Colonic mucosa (tissue), 4 donors: ENCODE measurements around the gene RIPOR2. TPM values are rescaled to one million over a fixed set of nuclear protein-coding genes. Genes with fewer than 3 reads are reported as not detected.

Experiments used
- DNase-seq: peaks from one replicate; pipeline ENCODE4 v3.0.0-alpha.2; 2020
- H3K27ac ChIP-seq: fragments of 200-600 bp; one replicate; pipeline ENCODE4 v1.8.0; 2021
- H3K27me3 ChIP-seq: fragments of 200-600 bp; one replicate; pipeline ENCODE4 v1.8.0; 2021
- H3K36me3 ChIP-seq: fragments of 200-600 bp; one replicate; pipeline ENCODE4 v1.8.0; 2021
- H3K4me1 ChIP-seq: fragments of 200-600 bp; one replicate; pipeline ENCODE4 v1.8.0; 2021; ENCODE audit warnings: mild to moderate bottlenecking
- H3K4me3 ChIP-seq: fragments of 200-600 bp; one replicate; pipeline ENCODE4 v1.8.0; 2021
- H3K9ac ChIP-seq, 2 donors: one replicate each; pipeline ENCODE4 v1.7.0; 2013; ENCODE audit warnings: control low read depth in 2 of 2, low read depth in 2 of 2, low read length in 2 of 2
- H3K9me3 ChIP-seq: fragments of 200-600 bp; one replicate; pipeline ENCODE4 v1.8.0; 2021
- intact Hi-C: fragments of 100-400 bp; cut with DNase I; formaldehyde crosslinking; loops from one replicate; pipeline ENCODE4 v1.14.1; 2022
- total RNA-seq, 2 donors: library from RNA; stranded (reverse); fragmentation: NEBNext Ultra II Directional in 1 of 2; extraction: Animal tissue kit (Norgen Biotek cat#: 25700) in 1 of 2; gene quantifications; one replicate each; pipeline ENCODE4 v1.2.1, GENCODE V29; 2021
- TF ChIP-seq, protein P1 (sequence below): fragments of 200-600 bp; IDR thresholded peaks from one replicate; pipeline ENCODE4 v1.8.0; 2022; ENCODE audit warnings: antibody characterized with exemption, mild to moderate bottlenecking
- donor health status: healthy.
- donor health status: DM: no; HTN: no; CAD: no.
- donor health status: DM: no; HTN: no; CAD: no.

RIPOR2 gene
- total RNA-seq, 2 donors from 2014 or later = 1.8 to 2.0 TPM

DNA sequence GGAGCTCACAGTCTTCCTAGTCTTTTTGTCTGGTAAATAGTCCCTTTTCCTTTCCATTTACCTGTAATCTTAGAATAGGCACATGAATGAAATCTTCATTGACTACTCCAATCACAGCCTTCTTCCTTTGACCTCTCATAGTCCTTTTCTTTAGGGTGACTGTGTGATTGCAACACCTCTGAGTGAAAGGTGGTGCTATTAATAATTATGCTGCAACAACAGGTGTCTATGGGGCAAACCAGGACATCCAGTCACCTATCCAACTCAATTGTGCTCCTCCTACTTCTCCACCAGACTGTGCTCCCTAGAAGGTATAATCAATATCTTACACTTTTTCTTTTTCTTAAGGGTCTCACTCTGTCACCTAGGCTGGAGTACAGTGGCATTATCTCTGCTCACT lies 29.4 kb downstream of the RIPOR2 start:
- intact Hi-C loops = no loop called here
- Histone ChIP-seq H3K27me3 (peaks cover 12% of the 10 kb centered on the region), H3K27ac (no peak overlapping the region)

DNA sequence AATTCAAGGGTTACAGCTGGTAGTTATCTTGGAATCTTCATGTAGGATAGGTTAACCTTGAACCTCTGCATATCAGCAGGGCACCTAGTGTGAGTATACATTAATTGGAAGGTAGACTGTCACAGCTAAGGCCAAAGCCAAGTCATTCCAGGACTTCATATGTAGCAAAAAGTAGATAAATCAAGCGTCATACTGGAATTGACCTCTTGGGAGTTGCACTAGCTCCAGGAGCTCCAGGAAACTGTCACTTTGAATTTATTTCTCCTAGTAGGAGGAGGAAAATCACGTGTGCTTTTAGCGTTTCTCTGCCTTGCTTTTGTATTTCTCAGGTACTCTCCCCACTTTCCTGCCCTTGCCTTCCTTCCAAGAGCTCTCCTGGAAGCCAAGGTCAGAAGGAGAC lies 30.3 kb downstream of the RIPOR2 start:
- no peak overlapping the region for H3K4me3 ChIP-seq
- H3K27me3 ChIP-seq = peaks cover 8% of the 10 kb centered on the region
- H3K9me3 ChIP-seq = no peaks in the 10 kb centered on the region
- no peak overlapping the region for H3K27ac ChIP-seq
- no peaks in the 10 kb centered on the region for H3K36me3 ChIP-seq
- TF ChIP-seq, protein P1, sequence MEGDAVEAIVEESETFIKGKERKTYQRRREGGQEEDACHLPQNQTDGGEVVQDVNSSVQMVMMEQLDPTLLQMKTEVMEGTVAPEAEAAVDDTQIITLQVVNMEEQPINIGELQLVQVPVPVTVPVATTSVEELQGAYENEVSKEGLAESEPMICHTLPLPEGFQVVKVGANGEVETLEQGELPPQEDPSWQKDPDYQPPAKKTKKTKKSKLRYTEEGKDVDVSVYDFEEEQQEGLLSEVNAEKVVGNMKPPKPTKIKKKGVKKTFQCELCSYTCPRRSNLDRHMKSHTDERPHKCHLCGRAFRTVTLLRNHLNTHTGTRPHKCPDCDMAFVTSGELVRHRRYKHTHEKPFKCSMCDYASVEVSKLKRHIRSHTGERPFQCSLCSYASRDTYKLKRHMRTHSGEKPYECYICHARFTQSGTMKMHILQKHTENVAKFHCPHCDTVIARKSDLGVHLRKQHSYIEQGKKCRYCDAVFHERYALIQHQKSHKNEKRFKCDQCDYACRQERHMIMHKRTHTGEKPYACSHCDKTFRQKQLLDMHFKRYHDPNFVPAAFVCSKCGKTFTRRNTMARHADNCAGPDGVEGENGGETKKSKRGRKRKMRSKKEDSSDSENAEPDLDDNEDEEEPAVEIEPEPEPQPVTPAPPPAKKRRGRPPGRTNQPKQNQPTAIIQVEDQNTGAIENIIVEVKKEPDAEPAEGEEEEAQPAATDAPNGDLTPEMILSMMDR = no peak
- no peak overlapping the region for H3K9ac ChIP-seq
- intact Hi-C loops = no loop called here
- no peak for DNase-seq
- H3K4me1 ChIP-seq = no peaks in the 10 kb centered on the region

More for the DNA sequence above, 29.4 kb downstream of the RIPOR2 start:
- DNase-seq = no peak
- Histone ChIP-seq H3K4me3 (no peak overlapping the region), H3K36me3 (no peaks in the 10 kb centered on the region), H3K9ac (no peak overlapping the region), H3K4me1 (no peaks in the 10 kb centered on the region), H3K9me3 (no peaks in the 10 kb centered on the region)
- TF ChIP-seq, protein P1 = no peak

DNA sequence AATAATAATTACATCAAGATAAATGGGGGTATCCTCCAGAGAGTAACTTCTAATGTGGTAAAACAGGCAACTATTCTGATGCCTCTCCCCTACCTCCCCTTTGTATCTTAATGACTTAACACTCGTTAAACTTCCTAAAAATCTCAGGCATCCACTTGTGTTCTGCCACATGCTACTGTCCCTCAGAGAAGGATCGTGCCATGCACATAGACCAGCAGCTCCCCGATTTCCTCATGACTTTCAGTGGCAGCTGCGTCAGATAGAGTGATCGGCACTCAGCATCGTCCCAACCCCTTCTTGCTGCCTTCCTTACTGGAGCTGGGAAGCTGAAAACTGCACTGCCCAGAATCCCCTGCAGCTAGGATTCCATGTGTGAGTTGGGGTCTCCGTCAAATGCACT lies 32.1 kb downstream of the RIPOR2 start:
- Histone ChIP-seq H3K27me3 (no peaks in the 10 kb centered on the region), H3K4me1 (no peaks in the 10 kb centered on the region), H3K9me3 (no peaks in the 10 kb centered on the region), H3K9ac (no peak overlapping the region), H3K36me3 (no peaks in the 10 kb centered on the region), H3K27ac (no peak overlapping the region), H3K4me3 (no peak overlapping the region)
- intact Hi-C loops = no loop called here
- TF ChIP-seq, protein P1 = no peak
- DNase-seq = no peak

DNA sequence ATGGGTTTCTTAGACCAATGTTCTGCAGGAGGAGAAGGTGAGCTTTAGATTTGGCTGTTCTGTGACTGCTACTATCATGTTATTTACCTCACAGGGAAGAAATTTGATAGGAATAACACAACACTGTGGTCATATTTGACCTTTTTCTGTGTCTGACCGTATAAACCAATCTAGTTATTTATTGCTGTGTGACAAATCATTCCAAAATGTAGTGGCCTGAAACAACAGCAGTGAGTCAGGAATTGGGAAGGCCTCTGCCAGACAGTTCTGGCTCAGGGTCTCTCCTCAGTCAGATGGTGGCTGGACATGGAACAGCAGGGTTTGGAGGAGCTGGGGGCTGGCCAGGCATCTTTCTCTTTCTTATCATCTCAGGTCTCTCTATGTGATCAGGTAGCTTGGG lies 33.0 kb downstream of the RIPOR2 start:
- H3K4me3 ChIP-seq = no peak overlapping the region

DNA sequence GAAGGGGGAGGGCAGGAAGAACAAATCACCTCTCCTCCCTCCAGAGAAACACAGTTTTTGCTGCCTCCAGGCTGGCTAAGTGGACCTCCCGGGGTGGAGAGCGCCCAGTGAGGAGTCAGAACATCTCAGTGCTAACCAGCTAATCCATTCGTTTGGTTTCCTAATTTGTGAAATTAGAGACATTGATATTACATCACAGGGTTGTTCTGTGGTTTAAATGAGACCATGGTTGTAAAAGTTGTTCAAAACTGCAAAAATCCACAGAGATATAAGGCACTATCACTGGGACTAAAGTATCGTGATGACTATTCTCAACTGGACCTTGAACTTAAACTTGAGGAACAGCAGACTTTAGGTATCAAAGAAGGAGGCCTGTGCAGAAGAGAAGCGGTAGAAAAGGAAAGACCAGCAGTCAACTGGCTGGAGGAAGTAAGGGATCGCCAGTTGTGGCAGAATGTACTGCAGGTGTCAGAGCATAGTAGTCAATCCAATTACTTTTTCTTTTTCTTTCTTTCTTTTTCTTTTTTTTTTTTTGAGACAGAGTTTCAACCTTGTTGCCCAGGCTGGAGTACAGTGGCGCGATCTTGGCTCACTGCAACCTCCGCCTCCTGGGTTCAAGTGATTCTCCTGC lies 33.9 kb downstream of the RIPOR2 start:
- no peaks in the 10 kb centered on the region for H3K27me3 ChIP-seq
- intact Hi-C loops = no loop called here
- no peaks in the 10 kb centered on the region for H3K36me3 ChIP-seq
- no peaks in the 10 kb centered on the region for H3K9me3 ChIP-seq
- DNase-seq = no peak
- H3K4me1 ChIP-seq = no peaks in the 10 kb centered on the region
- H3K9ac ChIP-seq = no peak overlapping the region
- no peak overlapping the region for H3K27ac ChIP-seq
- TF ChIP-seq, protein P1 = no peak
- H3K4me3 ChIP-seq = no peak overlapping the region

More for the DNA sequence above, 33.0 kb downstream of the RIPOR2 start:
- no peak for DNase-seq
- no peak overlapping the region for H3K9ac ChIP-seq
- no peak overlapping the region for H3K27ac ChIP-seq
- intact Hi-C loops = no loop called here
- no peaks in the 10 kb centered on the region for H3K36me3 ChIP-seq
- H3K9me3 ChIP-seq = no peaks in the 10 kb centered on the region
- H3K4me1 ChIP-seq = no peaks in the 10 kb centered on the region
- H3K27me3 ChIP-seq = no peaks in the 10 kb centered on the region
- TF ChIP-seq, protein P1 = no peak
